K562 (cell line): ENCODE measurements around the gene PFN3. TPM values are rescaled to one million over a fixed set of nuclear protein-coding genes. Genes with fewer than 3 reads are reported as not detected.
A peak's percentile ranks its signal among the peaks of the same experiment; 100 is the strongest.

Experiments used
- ATAC-seq: fragments of 200-7000 bp; cut with Tn5 transposase; 3 replicates; pipeline ENCODE4 v1.9.1; 2020; ENCODE audit warnings: moderate library complexity
- BruUV-seq: library from RNA; stranded (reverse); fragments of 400-500 nt; replicated peaks from 2 replicates; lab custom pipeline; 2021; lab: Mats Ljungman, UMichigan
- CTCF ChIA-PET: fragments of 300-600 bp; formaldehyde crosslinking; extraction: SDS; loops from one replicate; lab custom pipeline; 2021; ENCODE audit warnings: low intra/inter-chr PET ratio; lab: Yijun Ruan, JAX
- POLR2A ChIA-PET: fragments of 300-600, 350-650 bp; sonication (Branson Sonifier 250); formaldehyde crosslinking; extraction: SDS; loops from one replicate; lab custom pipeline; 2021; ENCODE audit warnings: antibody characterized with exemption, inconsistent platforms; lab: Yijun Ruan, JAX
- DNase-seq, 4 experiments: peaks; one replicate each; pipeline versions ENCODE4 v3.0.0 to v3.0.0-alpha.2; 2011 to 2018; ENCODE audit warnings: low spot score in 3 of 4, mixed read lengths in 3 of 4; ENCODE audit errors: extremely low read depth in 1 of 4
- FAIRE-seq: peaks from 2 replicates; lab custom pipeline; 2011; peaks lifted over from hg19 to GRCh38; lab: Jason Lieb, UNC
- H2AFZ ChIP-seq: 2 replicates; pipeline ENCODE4 v1.6.0; 2011; ENCODE audit warnings: low read depth, low read length, control low read depth, inconsistent platforms
- H3K27ac ChIP-seq: fragments of 200-600 bp; 3 replicates; pipeline ENCODE4 v1.8.0; 2011; ENCODE audit warnings: low read depth, mild to moderate bottlenecking, control low read depth, inconsistent platforms, low read length, moderate library complexity, mixed read lengths; ENCODE audit errors: extremely low read depth
- H3K27me3 ChIP-seq, 2 experiments: fragments of 300-600 bp in 1 of 2; 2 replicates in 1 of 2; 3 replicates in 1 of 2; pipeline versions ENCODE4 v1.6.0 to v1.8.0; 2011; ENCODE audit warnings: inconsistent platforms in 2 of 2, low read length in 2 of 2, mild to moderate bottlenecking in 1 of 2, mixed read lengths in 1 of 2, moderate library complexity in 1 of 2; ENCODE audit not compliant: control insufficient read depth in 2 of 2, insufficient read depth in 2 of 2
- H3K36me3 ChIP-seq: fragments of 300-600 bp; 3 replicates; pipeline ENCODE4 v1.8.0; 2011; ENCODE audit warnings: mild to moderate bottlenecking, low read length, inconsistent platforms; ENCODE audit not compliant: control insufficient read depth, insufficient read depth
- H3K4me1 ChIP-seq, 2 experiments: fragments of 200-600 bp in 1 of 2; replicated peaks in 1 of 2; 2 replicates in 1 of 2; 3 replicates in 1 of 2; pipeline versions ENCODE4 v1.5.1 to v1.8.0; 2011; ENCODE audit warnings: inconsistent platforms in 2 of 2, low read length in 2 of 2, mild to moderate bottlenecking in 1 of 2, mixed read lengths in 1 of 2, moderate library complexity in 1 of 2; ENCODE audit not compliant: control insufficient read depth in 2 of 2, insufficient read depth in 2 of 2
- H3K4me2 ChIP-seq: 2 replicates; pipeline ENCODE4 v1.6.1; 2011; ENCODE audit warnings: low read length, control low read depth, inconsistent platforms, mixed read lengths; ENCODE audit not compliant: insufficient read depth
- H3K4me3 ChIP-seq: fragments of 200-600 bp; sonication (generic), shearing (Covaris generic); 2 replicates; pipeline ENCODE4 v1.5.1; 2016; ENCODE audit warnings: control low read depth, inconsistent platforms
- H3K79me2 ChIP-seq: fragments of 200-600 bp; 3 replicates; pipeline ENCODE4 v1.8.0; 2011; ENCODE audit warnings: low read length, inconsistent platforms; ENCODE audit not compliant: control insufficient read depth, insufficient read depth
- H3K9ac ChIP-seq, 2 experiments: 2 replicates each; pipeline versions ENCODE4 v1.6.0 to v1.6.1; 2011; ENCODE audit warnings: low read depth in 2 of 2, low read length in 2 of 2, control low read depth in 1 of 2, inconsistent platforms in 1 of 2, mild to moderate bottlenecking in 1 of 2, mixed read lengths in 1 of 2; ENCODE audit not compliant: insufficient read depth in 1 of 2
- H3K9me1 ChIP-seq: one replicate; pipeline ENCODE4 v1.6.0; 2011; ENCODE audit warnings: inconsistent platforms, mild to moderate bottlenecking, low read length, moderate library complexity; ENCODE audit not compliant: control insufficient read depth, insufficient read depth
- H3K9me3 ChIP-seq: replicated peaks from 2 replicates; pipeline ENCODE4 v1.5.1; 2011; ENCODE audit warnings: low read depth, low read length, inconsistent platforms; ENCODE audit not compliant: control insufficient read depth, insufficient read depth
- H4K20me1 ChIP-seq: replicated peaks from 2 replicates; pipeline ENCODE4 v1.6.1; 2011; ENCODE audit warnings: low read length, inconsistent platforms, mixed read lengths; ENCODE audit not compliant: control insufficient read depth, insufficient read depth
- BCOR ChIP-seq: fragments of 450-650 bp; IDR thresholded peaks from 2 replicates; pipeline ENCODE4 v1.6.1; 2016
- BHLHE40 ChIP-seq: IDR thresholded peaks from 2 replicates; pipeline ENCODE4 v1.6.1; 2011; ENCODE audit warnings: low read length, improper control_type of control experiment
- CBFB ChIP-seq: sonication (generic); formaldehyde crosslinking; IDR thresholded peaks from 2 replicates; pipeline ENCODE4 v1.4.0; 2020; ENCODE audit warnings: mild to moderate bottlenecking, missing genetic modification reagents
- E2F6 ChIP-seq, 2 experiments: IDR thresholded peaks; 2 replicates each; pipeline ENCODE4 v1.6.1; 2011; ENCODE audit warnings: borderline replicate concordance in 1 of 2, control low read depth in 1 of 2, low read depth in 1 of 2, low read length in 1 of 2, mild to moderate bottlenecking in 1 of 2, mixed read lengths in 1 of 2, moderate library complexity in 1 of 2; ENCODE audit not compliant: insufficient read depth in 1 of 2, insufficient read length in 1 of 2, poor library complexity in 1 of 2, severe bottlenecking in 1 of 2; ENCODE audit errors: extremely low read depth in 1 of 2
- GABPB1 ChIP-seq: sonication (generic); formaldehyde crosslinking; IDR thresholded peaks from 2 replicates; pipeline ENCODE4 v1.8.0; 2022; ENCODE audit warnings: mild to moderate bottlenecking, missing genetic modification reagents
- GTF2B ChIP-seq: IDR thresholded peaks from 2 replicates; pipeline ENCODE4 v1.6.1; 2011; ENCODE audit not compliant: insufficient read length; ENCODE audit errors: extremely low read depth
- HNRNPL ChIP-seq: fragments of 200-400 bp; formaldehyde crosslinking; IDR thresholded peaks from 2 replicates; pipeline ENCODE4 v1.6.1; 2017; ENCODE audit warnings: low read depth, mild to moderate bottlenecking, low read length
- HNRNPUL1 ChIP-seq: fragments of 200-400 bp; formaldehyde crosslinking; IDR thresholded peaks from 2 replicates; pipeline ENCODE4 v1.6.1; 2017; ENCODE audit warnings: low read length
- MAX ChIP-seq: sonication (generic); formaldehyde crosslinking; IDR thresholded peaks from 2 replicates; pipeline ENCODE4 v1.9.0; 2022; ENCODE audit warnings: mild to moderate bottlenecking, missing genetic modification reagents
- MAZ ChIP-seq, 2 experiments: fragments of 450-650 bp in 1 of 2; sonication (generic) in 1 of 2; formaldehyde crosslinking; IDR thresholded peaks in 1 of 2; conservative IDR thresholded peaks in 1 of 2; 2 replicates each; pipeline versions ENCODE4 v1.4.0 to v1.5.0; 2020; ENCODE audit warnings: mild to moderate bottlenecking in 1 of 2, missing genetic modification reagents in 1 of 2
- POLR2A ChIP-seq: fragments of 450-650 bp; conservative IDR thresholded peaks from 2 replicates; pipeline ENCODE4 v1.6.1; 2016
- POLR2G ChIP-seq: fragments of 200-400 bp; formaldehyde crosslinking; IDR thresholded peaks from 2 replicates; pipeline ENCODE4 v1.6.1; 2017; ENCODE audit warnings: low read depth, mild to moderate bottlenecking, antibody characterized with exemption, low read length, moderate library complexity
- RBM22 ChIP-seq: fragments of 200-400 bp; formaldehyde crosslinking; IDR thresholded peaks from 2 replicates; pipeline ENCODE4 v1.6.1; 2018; ENCODE audit warnings: low read length, low read depth; ENCODE audit not compliant: poor library complexity, severe bottlenecking
- RUNX1 ChIP-seq: sonication (generic); IDR thresholded peaks from 2 replicates; pipeline ENCODE4 v1.6.1; 2016; ENCODE audit warnings: antibody characterized with exemption, low read depth
- SUPT5H ChIP-seq: fragments of 450-650 bp; IDR thresholded peaks from 2 replicates; pipeline ENCODE4 v1.6.1; 2016
- USF1 ChIP-seq: sonication (generic); formaldehyde crosslinking; IDR thresholded peaks from 2 replicates; pipeline ENCODE4 v1.9.0; 2022; ENCODE audit warnings: mild to moderate bottlenecking, missing genetic modification reagents
- XRCC3 ChIP-seq: fragments of 450-650 bp; IDR thresholded peaks from 2 replicates; pipeline ENCODE4 v1.6.1; 2017; ENCODE audit warnings: mild to moderate bottlenecking, moderate library complexity
- ZNF133 ChIP-seq: fragments of 250-450 bp; sonication (Bioruptor Pico); IDR thresholded peaks from 2 replicates; pipeline ENCODE4 v1.4.0; 2020; ENCODE audit warnings: mild to moderate bottlenecking
- ZNF217 ChIP-seq: sonication (generic); formaldehyde crosslinking; IDR thresholded peaks from 2 replicates; pipeline ENCODE4 v1.8.0; 2022; ENCODE audit warnings: mild to moderate bottlenecking, missing genetic modification reagents
- WGBS: fragments of 100-300 bp; shearing (Covaris generic); methylation state at CpG from one replicate; pipeline ENCODE4 v1.1.6; 2016; ENCODE audit warnings: low coverage, mixed read lengths; ENCODE audit not compliant: insufficient coverage; ENCODE audit errors: missing lambda C conversion rate; 5-methylcytosine and 5-hydroxymethylcytosine counted together
- in situ Hi-C: fragments of 300-500 bp; cut with MboI; formaldehyde crosslinking; loops from 4 replicates; pipeline ENCODE4 v1.15.0; 2018; ENCODE audit warnings: inconsistent platforms, mixed read lengths
- intact Hi-C: fragments of 100-400 bp; cut with micrococcal nuclease; formaldehyde crosslinking; loops from 2 replicates; pipeline ENCODE4 v1.14.2; 2022
- polyA plus RNA-seq, 8 experiments: library from polyadenylated mRNA; depleted of rRNA in 4 of 8; stranded (reverse) in 5 of 8; unstranded in 3 of 8; fragments of >200 nt; fragmentation: Nextera tagmentation in 2 of 8; fragmentation: Illumina TruSeq in 1 of 8; extraction: Ambion mirVana in 2 of 8; extraction: Trizol in 1 of 8; gene quantifications; 2 replicates each; pipeline versions ENCODE4 v1.2.1 to v1.2.3, GENCODE V29; 2011 to 2014; ENCODE audit warnings: inconsistent platforms in 1 of 8, missing spikeins in 1 of 8
- total RNA-seq, 7 experiments: library from RNA; depleted of rRNA in 6 of 7; stranded (reverse); fragments of >200 nt in 6 of 7; fragmentation: Illumina TruSeq in 2 of 7; extraction: Trizol in 2 of 7; gene quantifications; 2 replicates each; pipeline versions ENCODE4 v1.2.1 to v1.2.3, GENCODE V29; 2011 to 2021; ENCODE audit warnings: low replicate concordance in 1 of 7

The PFN3 gene
- total and polyA plus RNA-seq, 9 of the 15 experiments (the other 6 are each of a cell fraction or from before 2014, with no cell fraction given), result not detected

GRCh38 chr5:177447611-177448243 lies 47.3 kb upstream of the PFN3 start:
- POLR2A ChIA-PET, result interaction anchor here (0.6 to 11.8 kb wide), 7 partner anchors 10 to 46 kb away, joined by 3 to 210 read pairs (median 4); partner anchors contain the start of gene GRK6
- no peak for ATAC-seq
- Histone ChIP-seq H2AFZ (no peak overlapping the region), H3K9me1 (peaks cover 3% of the 10 kb centered on the region), H4K20me1 (peaks cover 25% of the 10 kb centered on the region), H3K27ac (no peak overlapping the region), H3K27me3 (no peaks in the 10 kb centered on the region), H3K79me2 (no peaks in the 10 kb centered on the region), H3K9ac (peak overlapping the region in 1 of 2 experiments; percentile 95; a peak in 2 of 4 replicates), H3K9me3 (no peaks in the 10 kb centered on the region), H3K4me2 (peak overlapping the region; percentile 23; the same call in 1 of the 2 replicates), H3K4me3 (no peak overlapping the region), H3K4me1 (peaks cover 19 to 41% of the 10 kb centered on the region in 2 experiments), H3K36me3 (peaks cover 5% of the 10 kb centered on the region; the same call in 1 of the 3 replicates)
- peak in 2 of 4 experiments; percentile 48 to 50 for DNase-seq
- WGBS, result 24% methylated on average over 23 of the region's 23 CpGs
- no TSS peak for BruUV-seq
- no peak for FAIRE-seq
- in situ Hi-C loops (loop anchor here (5.0 kb wide), 1 partner anchor 55 kb away; no protein-coding TSS in a partner anchor), intact Hi-C loops (loop anchor here (2.0 kb wide), 1 partner anchor 333 kb away; no protein-coding TSS in a partner anchor)
- CTCF ChIA-PET, result interaction anchor here (1.9 kb wide), 1 partner anchor 44 kb away, joined by 9 read pairs; no protein-coding TSS in a partner anchor
- TF ChIP-seq HNRNPUL1 (peak; percentile 68; the same call in 1 of the 2 replicates), RUNX1 (no peak), POLR2G (peak; percentile 77), USF1 (CRISPR knock-in tag) (peak; percentile 55), ZNF217 (CRISPR knock-in tag) (no peak), HNRNPL (peak; percentile 65; the same call in 1 of the 2 replicates), GTF2B (no peak), MAZ (CRISPR knock-in tag; conservative IDR thresholded peaks at IDR 0.05 in 1 of 2, IDR thresholded peaks at IDR 0.05 in 1 of 2) (no peak), BCOR (no peak), GABPB1 (0 out of 2 replicates have a peak, but pooled peaks have one; percentile 10), CBFB (CRISPR knock-in tag) (no peak), XRCC3 (no peak), SUPT5H (peak; percentile 45), POLR2A (peak; percentile 51; the same call in 1 of the 2 replicates), RBM22 (peak; percentile 53), ZNF133 (CRISPR knock-in tag) (no peak), E2F6 (IDR thresholded peaks at IDR 0.05; ENCODE audit: borderline replicate concordance in 1 of 2, extremely low read depth in 1 of 2, insufficient read depth in 1 of 2, insufficient read length in 1 of 2, low read depth in 1 of 2, low read length in 1 of 2, poor library complexity in 1 of 2, severe bottlenecking in 1 of 2) (peak in 1 of 2 experiments; percentile 3), BHLHE40 (peak; percentile 78), MAX (CRISPR knock-in tag) (peak; percentile 61)
